KOPT-K1 (cell line): ENCODE measurements around the gene KRT78.
"Not testable (repeated sequence)": the region's sequence is repeated elsewhere in the genome, so short reads cannot be mapped to it uniquely, and the experiment has no call there.

ENCODE experiments used
- H3K27ac ChIP-seq: fragments of 200-600 bp; sonication (generic); 2 replicates; pipeline ENCODE4 v1.5.1; 2016; ENCODE audit warnings: antibody characterized with exemption, mild to moderate bottlenecking, low read depth, low read length; ENCODE audit not compliant: poor library complexity, severe bottlenecking
- H3K36me3 ChIP-seq: fragments of 200-600 bp; sonication (generic); 2 replicates; pipeline ENCODE4 v1.5.1; 2017; ENCODE audit warnings: antibody characterized with exemption, mild to moderate bottlenecking, low read length, moderate library complexity; ENCODE audit not compliant: insufficient read depth
- H3K9me3 ChIP-seq: fragments of 200-600 bp; sonication (generic); 2 replicates; pipeline ENCODE4 v1.5.1; 2017; ENCODE audit warnings: antibody characterized with exemption, low read length, mild to moderate bottlenecking; ENCODE audit not compliant: insufficient read depth, poor library complexity, severe bottlenecking

The KRT78 gene

GRCh38 chr12:52848661-52849255 is at the start of gene KRT78:
Gene KRT78 (minus strand): TSS chr12:52848994. CDS start chr12:52848930, 64 bp downstream.
- H3K9me3 ChIP-seq: no peaks in the 10 kb centered on the region

DNA sequence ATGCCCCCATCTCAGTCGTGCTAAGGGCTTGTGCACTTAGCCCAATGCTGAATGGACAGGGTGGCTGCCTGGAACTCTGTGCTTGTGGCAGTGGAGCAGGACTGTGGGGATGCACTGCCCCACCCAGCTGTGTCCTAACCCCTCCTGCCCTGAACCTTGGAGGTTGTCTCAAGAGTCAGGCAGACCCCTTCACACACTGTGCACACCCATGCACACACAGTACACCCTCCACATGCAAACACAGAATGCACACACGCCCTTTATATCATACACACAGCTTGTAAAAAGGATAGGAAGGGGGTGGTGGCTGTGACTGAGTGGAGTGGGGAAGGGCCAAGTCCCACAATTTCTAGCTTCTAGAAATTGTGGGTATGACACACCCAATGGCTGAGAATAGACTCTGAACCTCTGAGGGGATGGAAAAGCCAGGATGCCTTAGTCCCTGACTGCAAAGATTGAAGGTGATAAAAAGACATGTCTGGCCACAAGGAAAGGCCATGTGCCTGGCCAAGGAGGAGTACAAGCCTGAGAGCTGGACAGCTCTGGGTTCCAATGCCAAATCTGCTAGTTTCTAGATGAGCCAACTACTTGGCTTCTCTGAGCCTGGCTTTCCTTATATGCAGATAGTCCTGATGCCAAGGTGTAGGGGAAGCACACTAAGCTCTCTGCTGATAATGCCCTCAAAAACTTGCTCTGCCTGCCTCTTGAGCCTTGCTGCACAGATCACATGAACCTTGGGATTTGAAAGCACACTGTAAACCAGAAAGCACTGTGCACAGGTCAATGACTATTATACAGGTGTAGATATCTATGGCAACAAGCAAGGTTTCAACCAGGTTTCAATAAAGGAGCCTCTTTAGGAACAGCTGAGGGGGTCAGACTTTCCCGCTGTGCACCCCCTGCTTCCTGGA is 47.7 kb upstream of the KRT78 start:
- Histone ChIP-seq H3K27ac (no peak overlapping the region), H3K36me3 (no peaks in the 10 kb centered on the region), H3K9me3 (peaks cover 5% of the 10 kb centered on the region)

More at GRCh38 chr12:52848661-52849255, at the start of gene KRT78:
- H3K27ac ChIP-seq: no peak within 1 kb of the TSS
- H3K36me3 ChIP-seq: no peaks in the 10 kb centered on the region

- Histone ChIP-seq H3K9me3 (peaks cover 5% of the 10 kb centered on the region), H3K27ac (no peak overlapping the region), H3K36me3 (no peaks in the 10 kb centered on the region)
Observed at GRCh38 chr12:52895726-52896189, 47.0 kb upstream of the KRT78 start.

DNA sequence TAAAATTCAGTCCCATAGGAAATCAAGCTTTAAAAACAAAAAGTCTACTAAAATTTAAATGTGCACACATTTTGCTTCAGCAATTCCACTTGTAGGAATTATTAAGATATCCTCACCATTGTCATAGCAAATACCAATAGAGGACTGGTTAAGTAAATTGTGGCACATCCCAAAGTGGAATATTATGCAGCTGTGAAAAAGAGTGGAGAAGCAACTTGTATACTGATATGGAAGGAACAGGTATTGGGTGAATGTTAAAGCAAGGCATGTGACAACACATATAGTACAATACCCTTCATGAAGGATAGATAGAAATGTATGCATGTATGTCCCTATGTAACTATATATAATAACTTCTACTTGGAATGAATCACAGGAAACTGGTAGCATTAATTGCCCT is 44.2 kb upstream of the KRT78 start:
- H3K27ac ChIP-seq: no peak overlapping the region
- H3K36me3 ChIP-seq: no peaks in the 10 kb centered on the region
- peaks cover 5% of the 10 kb centered on the region for H3K9me3 ChIP-seq

DNA sequence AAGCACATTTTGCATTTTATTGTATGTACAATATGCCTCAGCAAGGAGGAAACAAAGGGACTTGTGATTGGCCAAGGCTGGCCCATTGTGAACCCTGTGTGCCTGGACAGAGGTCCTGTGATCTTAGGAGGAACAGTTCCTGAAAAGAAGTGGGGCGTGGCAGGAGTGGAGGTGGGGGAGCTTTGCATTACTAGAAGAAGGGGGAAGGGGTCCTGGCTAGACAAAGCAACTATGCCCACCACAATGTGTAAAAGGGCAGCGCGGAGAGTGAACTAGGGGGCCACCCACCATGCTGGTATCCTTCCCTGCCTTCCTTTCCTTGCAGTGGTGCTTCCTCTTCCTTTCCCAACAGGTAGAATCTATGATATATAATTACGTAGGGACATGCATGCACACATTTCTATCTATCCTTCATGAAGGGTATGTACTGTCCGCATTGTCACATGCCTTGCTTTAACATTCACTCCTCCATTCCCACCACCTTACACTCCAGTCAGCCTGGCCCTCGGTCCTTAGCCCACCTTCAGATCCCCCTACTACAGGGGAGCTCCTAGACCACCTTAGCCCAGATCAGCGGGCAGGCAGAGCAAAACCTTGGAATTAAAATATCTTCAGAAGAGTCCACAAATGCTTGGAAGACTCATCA is 43.5 kb upstream of the KRT78 start:
- Histone ChIP-seq H3K36me3 (no peaks in the 10 kb centered on the region), H3K9me3 (peaks cover 5% of the 10 kb centered on the region), H3K27ac (no peak overlapping the region)

GRCh38 chr12:52891044-52891443 is 42.2 kb upstream of the KRT78 start:
- H3K36me3 ChIP-seq: no peaks in the 10 kb centered on the region
- H3K27ac ChIP-seq: no peak overlapping the region
- H3K9me3 ChIP-seq: peaks cover 5% of the 10 kb centered on the region

- Histone ChIP-seq H3K27ac (no peak overlapping the region), H3K36me3 (no peaks in the 10 kb centered on the region), H3K9me3 (peaks cover 5% of the 10 kb centered on the region)
Observed at GRCh38 chr12:52890417-52890816, 41.6 kb upstream of the KRT78 start.

- no peaks in the 10 kb centered on the region for H3K9me3 ChIP-seq
- H3K36me3 ChIP-seq: no peaks in the 10 kb centered on the region
- H3K27ac ChIP-seq: no peak overlapping the region
Observed at GRCh38 chr12:52884526-52885293, 35.9 kb upstream of the KRT78 start.

GRCh38 chr12:52880499-52880898 is 31.7 kb upstream of the KRT78 start:
- H3K27ac ChIP-seq, H3K36me3 ChIP-seq, H3K9me3 ChIP-seq: not testable (repeated sequence)

DNA sequence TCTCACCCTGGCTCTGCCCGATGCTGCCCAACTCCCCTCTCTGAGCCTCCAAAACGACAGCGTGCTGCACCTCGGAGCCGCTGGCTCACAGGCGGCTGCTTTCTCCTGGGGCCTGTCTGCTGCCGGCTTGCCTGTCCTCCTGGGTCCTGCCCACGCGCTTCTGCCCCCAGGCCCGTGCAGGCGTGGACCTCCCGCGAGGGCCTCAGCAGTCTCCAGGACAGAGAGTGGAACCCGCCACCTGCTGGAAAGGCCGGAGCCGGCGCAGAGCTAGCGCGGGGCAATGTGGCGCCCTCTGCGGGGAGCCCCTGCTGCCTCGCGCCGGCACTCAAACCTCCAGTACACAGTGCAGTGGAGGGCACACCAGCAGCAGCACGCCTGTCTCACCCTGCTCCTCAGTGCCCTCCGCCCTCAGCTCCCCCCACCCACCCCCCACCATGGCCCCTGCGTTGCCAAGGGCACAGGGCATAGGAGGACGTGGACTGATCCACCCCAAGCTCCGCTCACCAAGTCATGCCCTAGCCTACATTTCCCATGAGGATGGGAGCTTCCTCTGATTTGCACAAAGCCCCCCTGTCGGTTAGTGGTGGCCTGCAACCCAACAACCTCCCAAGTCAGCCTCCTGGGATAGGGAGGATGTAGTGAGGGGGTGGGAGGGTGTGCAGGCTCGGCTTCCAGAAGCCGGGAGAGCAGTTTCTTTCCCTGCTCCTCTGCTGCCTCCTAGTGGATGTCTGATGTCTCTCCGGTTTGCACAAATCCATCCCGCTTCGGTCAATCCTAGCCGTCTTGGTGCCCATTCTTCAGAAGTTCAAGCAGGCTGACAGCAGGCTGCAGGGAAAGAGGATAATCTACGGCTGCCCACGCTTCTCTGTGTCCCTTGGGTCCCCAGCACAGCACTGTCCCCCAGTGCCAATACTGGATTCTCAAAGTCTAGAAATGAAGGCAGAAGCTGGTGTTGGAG is 30.9 kb upstream of the KRT78 start:
- H3K36me3 ChIP-seq: no peaks in the 10 kb centered on the region
- H3K9me3 ChIP-seq: no peaks in the 10 kb centered on the region
- H3K27ac ChIP-seq: no peak overlapping the region

DNA sequence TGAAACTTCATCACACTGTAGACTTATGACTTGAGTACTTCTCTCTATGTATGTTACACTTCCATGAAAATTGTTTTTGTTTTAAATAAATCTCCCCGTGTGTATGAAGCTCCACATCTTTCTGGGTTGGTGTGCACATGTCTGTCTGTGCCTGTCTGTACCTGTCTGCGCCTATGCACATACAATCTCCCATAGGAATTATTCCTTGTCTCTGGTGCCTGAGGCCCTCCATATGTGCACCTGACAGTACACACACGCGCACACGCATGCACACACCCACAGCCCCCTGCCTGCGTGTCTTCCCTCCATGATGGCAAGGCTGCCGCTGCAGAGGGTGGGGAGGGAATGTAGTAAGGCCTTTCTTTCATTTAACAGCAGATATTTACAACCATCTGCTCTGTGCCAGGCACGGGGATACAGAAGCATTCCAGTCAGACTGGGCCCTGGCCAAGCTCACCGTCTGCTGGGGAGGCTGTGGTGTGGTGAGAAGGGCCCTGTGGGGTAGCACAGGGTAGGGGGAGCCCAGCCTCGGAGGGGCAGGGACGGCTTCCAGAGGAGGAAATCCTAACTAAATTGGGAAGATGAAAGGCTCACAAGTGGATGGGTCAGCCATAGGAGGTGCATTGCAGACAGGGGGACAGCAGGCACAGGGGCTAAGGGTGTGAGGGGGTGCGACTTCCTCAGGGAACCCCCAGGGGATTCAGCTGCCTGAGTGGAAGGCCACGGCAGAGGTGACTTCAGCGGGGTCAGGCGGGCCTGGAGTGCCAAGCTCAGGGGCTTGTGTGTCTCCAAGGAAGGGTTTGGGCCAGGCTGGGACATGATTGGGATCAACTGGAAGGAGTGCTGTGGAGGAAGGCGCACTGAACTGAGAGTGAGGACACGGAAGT is 30.0 kb upstream of the KRT78 start:
- Histone ChIP-seq H3K36me3 (no peaks in the 10 kb centered on the region), H3K27ac (no peak overlapping the region), H3K9me3 (no peaks in the 10 kb centered on the region)

GRCh38 chr12:52877242-52877641 is 28.4 kb upstream of the KRT78 start:
- no peaks in the 10 kb centered on the region for H3K36me3 ChIP-seq
- no peak overlapping the region for H3K27ac ChIP-seq
- no peaks in the 10 kb centered on the region for H3K9me3 ChIP-seq

DNA sequence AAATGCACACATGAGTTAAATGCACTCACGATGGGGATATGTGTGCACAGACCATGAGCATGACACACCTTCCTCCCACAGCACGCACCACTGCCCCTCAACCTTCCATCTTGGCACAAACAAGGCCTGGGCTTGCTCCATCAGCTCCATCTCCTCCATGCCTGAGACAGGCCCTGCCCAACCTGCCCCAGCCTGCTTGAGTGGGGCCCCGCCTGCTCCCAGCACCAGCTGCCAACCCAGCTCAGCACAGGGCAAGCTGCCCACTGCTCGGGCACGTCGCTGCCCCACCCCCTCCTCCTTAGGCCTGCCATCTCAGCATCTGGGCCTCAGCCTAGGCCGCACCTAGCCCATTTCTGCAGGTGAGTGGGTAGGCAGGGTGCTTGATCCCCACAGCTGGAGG is 27.6 kb upstream of the KRT78 start:
- no peaks in the 10 kb centered on the region for H3K9me3 ChIP-seq
- no peak overlapping the region for H3K27ac ChIP-seq
- no peaks in the 10 kb centered on the region for H3K36me3 ChIP-seq
